Thoracic aorta (tissue), 2 donors: ENCODE data around the gene CD55. TPM values are rescaled to one million over a fixed set of nuclear protein-coding genes. Genes with fewer than 3 reads are reported as not detected.
A peak's percentile ranks its signal among the peaks of the same experiment; 100 is the strongest.

Source experiments
- ATAC-seq: fragments of 150-250 bp; one replicate; pipeline ENCODE4 v1.8.0; 2017; ENCODE audit warnings: low read depth; ENCODE audit not compliant: insufficient number of reproducible peaks, low FRiP score
- DNase-seq: peaks from one replicate; pipeline ENCODE4 v3.0.0-alpha.2; 2020; ENCODE audit warnings: low spot score
- H3K27ac ChIP-seq, 2 donors: fragments of 200-600 bp; sonication (generic); 1 replicate in 1 of 2; 2 replicates in 1 of 2; pipeline ENCODE4 v1.5.1; 2016; ENCODE audit warnings: mild to moderate bottlenecking in 2 of 2, moderate library complexity in 2 of 2
- H3K27me3 ChIP-seq: fragments of 200-600 bp; sonication (generic); replicated peaks from 2 replicates; pipeline ENCODE4 v1.6.0; 2016; ENCODE audit warnings: mild to moderate bottlenecking; ENCODE audit not compliant: insufficient read depth
- H3K36me3 ChIP-seq: fragments of 200-600 bp; sonication (generic); one replicate; pipeline ENCODE4 v1.5.1; 2016
- H3K4me1 ChIP-seq, 2 donors: fragments of 200-600 bp; sonication (generic); 1 replicate in 1 of 2; 2 replicates in 1 of 2; pipeline versions ENCODE4 v1.5.1 to v1.6.0; 2016; ENCODE audit warnings: low read depth in 2 of 2, mild to moderate bottlenecking in 1 of 2; ENCODE audit not compliant: control insufficient read depth in 1 of 2
- H3K4me3 ChIP-seq: fragments of 200-600 bp; sonication (generic); 2 replicates; pipeline ENCODE4 v1.5.1; 2016; ENCODE audit warnings: mild to moderate bottlenecking
- H3K9me3 ChIP-seq: fragments of 200-600 bp; sonication (generic); 2 replicates; pipeline ENCODE4 v1.5.1; 2016
- total RNA-seq, 2 donors: library from RNA; depleted of rRNA; stranded (reverse); fragments of >200 nt; gene quantifications; one replicate each; pipeline versions ENCODE4 v1.1.0 to v1.2.3, GENCODE V29; 2016
- TF ChIP-seq, protein P1 (sequence below): fragments of 200-600 bp; sonication (generic); IDR thresholded peaks from one replicate; pipeline ENCODE4 v1.5.1; 2019; ENCODE audit warnings: antibody characterized with exemption

The CD55 gene
- total RNA-seq, 2 donors from 2014 or later: 72.6 to 109 TPM

DNA sequence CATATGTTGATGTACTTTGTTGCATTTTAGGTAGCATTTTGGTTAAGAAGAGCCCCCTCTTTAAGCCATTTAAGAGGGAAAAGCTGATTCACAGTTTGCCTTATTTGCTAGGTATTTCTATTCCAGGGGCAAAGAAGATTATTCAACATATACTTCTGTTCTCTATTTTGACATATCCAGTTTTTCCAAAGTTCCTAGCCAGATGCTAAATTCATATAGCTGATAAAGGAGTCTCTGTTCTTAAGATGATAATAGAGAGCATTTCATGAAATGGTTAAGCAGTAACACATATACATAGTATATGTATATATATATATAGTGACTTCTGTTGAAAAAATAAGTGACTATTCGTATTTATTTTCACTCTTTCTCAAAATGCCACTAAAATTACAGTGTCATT is 15.5 kb upstream of the CD55 start:
- Histone ChIP-seq H3K9me3 (no peaks in the 10 kb centered on the region), H3K4me1 (no peaks in the 10 kb centered on the region), H3K27me3 (no peaks in the 10 kb centered on the region), H3K27ac (no peak overlapping the region), H3K4me3 (no peak overlapping the region), H3K36me3 (no peaks in the 10 kb centered on the region)
- no peak for ATAC-seq
- TF ChIP-seq, protein P1, sequence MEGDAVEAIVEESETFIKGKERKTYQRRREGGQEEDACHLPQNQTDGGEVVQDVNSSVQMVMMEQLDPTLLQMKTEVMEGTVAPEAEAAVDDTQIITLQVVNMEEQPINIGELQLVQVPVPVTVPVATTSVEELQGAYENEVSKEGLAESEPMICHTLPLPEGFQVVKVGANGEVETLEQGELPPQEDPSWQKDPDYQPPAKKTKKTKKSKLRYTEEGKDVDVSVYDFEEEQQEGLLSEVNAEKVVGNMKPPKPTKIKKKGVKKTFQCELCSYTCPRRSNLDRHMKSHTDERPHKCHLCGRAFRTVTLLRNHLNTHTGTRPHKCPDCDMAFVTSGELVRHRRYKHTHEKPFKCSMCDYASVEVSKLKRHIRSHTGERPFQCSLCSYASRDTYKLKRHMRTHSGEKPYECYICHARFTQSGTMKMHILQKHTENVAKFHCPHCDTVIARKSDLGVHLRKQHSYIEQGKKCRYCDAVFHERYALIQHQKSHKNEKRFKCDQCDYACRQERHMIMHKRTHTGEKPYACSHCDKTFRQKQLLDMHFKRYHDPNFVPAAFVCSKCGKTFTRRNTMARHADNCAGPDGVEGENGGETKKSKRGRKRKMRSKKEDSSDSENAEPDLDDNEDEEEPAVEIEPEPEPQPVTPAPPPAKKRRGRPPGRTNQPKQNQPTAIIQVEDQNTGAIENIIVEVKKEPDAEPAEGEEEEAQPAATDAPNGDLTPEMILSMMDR: no peak
- DNase-seq: no peak

DNA sequence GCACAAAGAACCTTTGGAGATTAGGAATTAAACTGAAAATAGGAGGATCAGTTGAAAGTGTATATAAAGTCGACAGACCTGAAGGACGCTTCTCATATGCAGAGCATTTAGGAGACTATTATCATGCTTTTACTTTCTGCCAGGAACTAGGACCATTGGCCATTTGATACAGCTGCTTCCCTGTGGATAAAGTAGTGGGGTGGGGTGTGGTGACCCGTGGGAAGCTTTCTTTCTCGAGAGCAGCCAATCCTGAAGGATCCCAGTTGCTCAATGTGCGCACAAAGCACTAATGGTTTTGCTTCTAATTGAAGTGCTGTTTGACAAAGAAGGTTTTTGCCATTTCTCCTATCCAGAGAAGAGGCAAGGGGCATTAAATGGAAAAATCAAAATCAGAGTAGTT is 14.9 kb upstream of the CD55 start:
- H3K36me3 ChIP-seq: no peaks in the 10 kb centered on the region
- TF ChIP-seq, protein P1: no peak

DNA sequence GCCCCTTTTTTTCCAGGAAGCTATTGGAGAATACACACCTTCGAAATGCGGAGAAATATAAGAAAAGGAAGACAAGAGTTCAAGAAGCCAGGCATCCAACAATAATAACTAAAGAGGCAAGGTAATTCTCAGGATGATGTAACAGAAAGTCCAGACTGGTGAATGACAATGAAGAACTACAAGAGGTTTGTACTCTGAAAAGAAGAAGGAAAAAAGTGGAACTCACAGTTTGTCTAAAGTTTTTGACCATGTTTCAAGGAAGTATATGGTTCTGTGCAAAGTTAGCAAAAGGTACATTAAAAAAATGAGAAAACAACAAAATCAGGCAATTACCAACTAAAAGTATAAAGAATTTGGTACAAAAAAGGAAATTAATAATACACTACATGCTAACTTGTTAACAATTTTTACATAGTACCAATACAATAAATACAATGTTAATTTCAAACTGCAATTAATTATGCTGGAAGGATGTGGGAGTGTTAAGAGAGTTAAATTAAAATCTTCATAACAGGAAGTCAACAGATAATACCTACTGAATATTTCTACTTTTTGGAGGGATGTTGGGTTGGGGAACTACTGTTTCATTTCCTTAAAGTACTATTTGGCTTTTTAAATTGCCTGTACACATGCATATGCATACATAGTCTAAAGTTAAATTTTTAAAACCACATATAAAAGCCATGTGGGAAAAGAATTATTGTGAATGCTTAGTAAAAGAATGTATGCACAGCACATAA is 12.9 kb upstream of the CD55 start:
- no peak for ATAC-seq
- Histone ChIP-seq H3K4me1 (no peaks in the 10 kb centered on the region), H3K4me3 (no peak overlapping the region), H3K36me3 (no peaks in the 10 kb centered on the region), H3K27ac (no peak overlapping the region), H3K9me3 (no peaks in the 10 kb centered on the region), H3K27me3 (no peaks in the 10 kb centered on the region)
- TF ChIP-seq, protein P1: no peak
- DNase-seq: no peak

More for the DNA sequence above, 14.9 kb upstream of the CD55 start:
- Histone ChIP-seq H3K9me3 (no peaks in the 10 kb centered on the region), H3K4me1 (no peaks in the 10 kb centered on the region), H3K4me3 (no peak overlapping the region), H3K27ac (no peak overlapping the region), H3K27me3 (no peaks in the 10 kb centered on the region)
- ATAC-seq (no peak), DNase-seq (no peak)

DNA sequence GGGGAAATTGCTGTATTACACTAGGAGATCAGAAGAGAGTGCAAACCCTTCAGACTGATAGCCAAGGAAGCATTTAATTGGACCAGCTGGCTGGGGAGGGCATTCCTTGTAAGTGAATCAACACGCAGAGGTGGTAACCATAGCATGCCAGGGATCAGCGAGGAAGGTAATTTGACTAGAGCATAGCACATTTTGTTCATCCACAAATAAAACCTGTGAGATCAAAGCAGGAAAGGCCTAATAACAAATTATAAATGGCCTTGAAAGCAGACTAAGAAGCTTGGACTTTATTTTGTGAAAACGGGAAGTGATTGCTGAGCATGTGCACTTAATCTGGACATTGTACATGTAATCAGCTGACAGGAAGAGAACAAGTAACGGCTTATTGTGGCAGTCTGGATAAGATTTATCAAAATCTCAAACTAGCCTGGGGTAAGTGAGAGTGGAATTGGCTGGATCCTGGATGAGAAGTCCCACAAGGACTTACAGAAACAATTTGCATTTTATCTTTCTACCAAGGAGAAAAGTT is 11.7 kb upstream of the CD55 start:
- ATAC-seq (no peak), DNase-seq (no peak)
- Histone ChIP-seq H3K27me3 (no peaks in the 10 kb centered on the region), H3K4me1 (no peaks in the 10 kb centered on the region), H3K9me3 (no peaks in the 10 kb centered on the region), H3K36me3 (no peaks in the 10 kb centered on the region), H3K4me3 (peak overlapping the region; percentile 35), H3K27ac (no peak overlapping the region)
- TF ChIP-seq, protein P1: no peak

DNA sequence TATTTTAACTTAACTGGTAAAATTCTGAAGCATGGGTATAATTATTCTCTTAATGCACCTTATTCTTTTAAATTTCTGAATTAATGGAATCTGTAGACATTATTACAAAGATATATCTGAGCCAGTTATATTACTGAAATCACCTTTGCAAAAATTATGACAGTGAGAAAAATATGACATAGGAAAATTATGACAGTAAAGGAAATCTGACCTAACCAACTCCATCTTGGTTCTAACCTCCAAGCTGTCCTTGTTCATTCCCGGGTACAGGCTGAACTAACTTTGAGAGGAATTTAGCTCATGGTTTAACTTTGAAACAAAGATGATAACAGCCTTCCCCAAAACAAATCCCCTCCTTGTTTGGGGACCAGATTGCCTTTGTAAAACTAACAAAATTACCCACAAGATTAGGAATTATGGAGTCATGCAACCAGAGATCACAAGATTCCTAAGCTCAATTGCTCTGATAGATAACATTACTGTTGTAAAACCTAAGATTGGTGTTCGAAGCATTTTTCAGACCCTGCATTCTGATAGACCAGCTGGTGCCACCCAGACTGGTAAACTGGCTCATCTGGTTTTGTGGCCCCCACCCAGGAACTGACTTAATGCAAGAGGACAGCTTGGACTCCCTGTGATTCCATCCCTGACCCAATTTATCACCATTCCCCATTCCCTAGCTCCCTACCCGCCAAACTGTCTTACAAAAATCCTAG is 9.4 kb upstream of the CD55 start:
- ATAC-seq: no peak
- Histone ChIP-seq H3K27ac (no peak overlapping the region), H3K9me3 (no peaks in the 10 kb centered on the region), H3K4me3 (no peak overlapping the region), H3K27me3 (no peaks in the 10 kb centered on the region), H3K36me3 (no peaks in the 10 kb centered on the region), H3K4me1 (no peaks in the 10 kb centered on the region)
- TF ChIP-seq, protein P1: no peak
- DNase-seq: no peak
